ENCODE measurements around the gene CD34.

The CD34 gene

DNA sequence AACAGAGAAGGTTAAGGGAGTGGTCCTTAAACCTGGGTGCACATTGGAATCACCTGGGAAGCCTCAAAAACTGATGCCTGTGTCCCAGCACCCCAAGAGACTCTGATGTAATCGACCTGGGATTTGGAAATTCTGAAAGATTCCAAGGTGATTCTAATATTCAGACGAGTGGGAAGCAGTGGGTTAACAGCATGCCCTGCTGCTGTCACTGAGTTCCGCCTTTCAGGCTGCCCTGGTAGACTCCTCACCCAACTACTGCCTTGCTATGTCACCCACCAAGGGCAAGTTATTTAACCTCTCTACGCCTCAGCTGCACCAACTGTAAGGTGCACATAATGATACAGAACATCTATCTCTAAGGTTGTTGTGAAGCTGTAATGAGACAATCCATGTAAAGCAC is 59.2 kb downstream of the CD34 start:
- Histone ChIP-seq H3K9ac (ENCODE audit: low read depth, low read length) (no peak overlapping the region), H3K9me3 (ENCODE audit: insufficient read depth, low read depth, low read length) (no peaks in the 10 kb centered on the region), H3K4me1 (ENCODE audit: insufficient read depth, low read length) (0 out of 2 replicates have a peak, but pooled peaks cover 7% of the 10 kb centered on the region), H3K4me3 (ENCODE audit: low read length) (no peak overlapping the region), H3K36me3 (ENCODE audit: insufficient read depth, low read length) (no peaks in the 10 kb centered on the region), H3K27me3 (ENCODE audit: insufficient read depth, low read length) (no peaks in the 10 kb centered on the region), H3K27ac (ENCODE audit: low read depth, low read length) (no peak overlapping the region)
- WGBS, result 85% methylated on average over 4 of the region's 4 CpGs

DNA sequence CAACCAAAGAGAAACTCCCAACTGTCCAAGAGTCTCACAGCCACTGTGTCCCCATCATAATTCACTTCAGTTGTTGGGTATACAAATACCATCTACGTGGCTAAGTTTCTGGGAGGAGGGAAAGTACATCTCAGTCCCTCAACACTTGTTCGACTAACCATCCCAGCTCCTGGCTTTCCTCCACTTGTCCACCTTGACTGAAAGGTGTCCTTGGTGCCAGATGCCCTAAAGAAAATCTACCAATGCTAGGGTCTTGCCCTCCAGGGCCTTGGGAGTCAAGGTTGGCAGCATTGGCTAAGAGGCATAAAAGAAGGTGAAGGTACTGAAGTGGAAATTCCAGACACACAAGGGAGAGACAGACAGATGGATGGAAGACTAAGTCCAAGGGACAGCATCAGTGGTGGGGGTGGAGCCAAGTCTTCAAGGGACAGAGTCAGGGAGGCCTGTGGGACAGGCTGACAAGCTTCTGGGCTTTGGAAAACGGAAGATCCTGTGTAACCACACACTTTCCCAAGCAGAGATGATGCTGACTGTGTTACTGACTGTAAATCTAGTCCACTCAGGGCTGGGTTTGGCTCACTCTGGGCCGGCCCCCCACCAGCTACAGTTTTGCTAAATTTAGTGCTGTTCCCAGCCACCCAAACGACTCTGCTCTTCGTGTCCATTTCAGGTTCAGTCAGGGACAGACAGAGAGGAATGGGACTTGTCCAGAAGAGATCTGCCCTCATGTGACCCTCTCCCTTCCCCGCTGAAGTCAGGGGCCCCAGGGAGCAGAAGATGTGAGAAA is 60.1 kb downstream of the CD34 start:
- H3K4me1 ChIP-seq (ENCODE audit: insufficient read depth, low read length), result 0 out of 2 replicates have a peak, but pooled peaks cover 7% of the 10 kb centered on the region
- 94% methylated on average over 7 of the region's 7 CpGs for WGBS
- no peak overlapping the region for H3K27ac ChIP-seq (ENCODE audit: low read depth, low read length)
- H3K36me3 ChIP-seq (ENCODE audit: insufficient read depth, low read length), result no peaks in the 10 kb centered on the region
- no peak overlapping the region for H3K4me3 ChIP-seq (ENCODE audit: low read length)
- H3K9ac ChIP-seq (ENCODE audit: low read depth, low read length), result no peak overlapping the region
- no peaks in the 10 kb centered on the region for H3K9me3 ChIP-seq (ENCODE audit: insufficient read depth, low read depth, low read length)
- H3K27me3 ChIP-seq (ENCODE audit: insufficient read depth, low read length), result no peaks in the 10 kb centered on the region

DNA sequence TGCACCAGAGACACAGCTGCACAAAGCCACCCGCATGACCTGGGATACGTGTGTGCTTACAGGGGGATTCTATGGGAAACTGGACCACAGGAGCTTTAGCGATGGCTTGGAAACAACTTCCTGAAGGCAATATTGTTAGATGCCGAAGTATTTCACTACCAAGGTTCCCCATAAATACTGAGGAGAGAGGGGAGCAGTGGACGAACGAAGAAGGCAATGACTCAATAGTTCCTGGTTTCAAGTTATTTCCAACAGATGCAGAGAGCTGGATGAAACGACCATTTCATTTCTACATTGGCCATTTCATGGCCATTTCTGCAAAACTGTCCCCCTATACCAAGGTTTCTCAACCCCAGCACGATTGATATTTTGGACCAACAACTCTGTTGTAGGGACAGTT is 61.3 kb downstream of the CD34 start:
- no peaks in the 10 kb centered on the region for H3K27me3 ChIP-seq (ENCODE audit: insufficient read depth, low read length)
- H3K9me3 ChIP-seq (ENCODE audit: insufficient read depth, low read depth, low read length), result no peaks in the 10 kb centered on the region
- H3K9ac ChIP-seq (ENCODE audit: low read depth, low read length), result no peak overlapping the region
- H3K4me3 ChIP-seq (ENCODE audit: low read length), result no peak overlapping the region
- H3K27ac ChIP-seq (ENCODE audit: low read depth, low read length), result no peak overlapping the region
- 0 out of 2 replicates have a peak, but pooled peaks cover 7% of the 10 kb centered on the region for H3K4me1 ChIP-seq (ENCODE audit: insufficient read depth, low read length)
- no peaks in the 10 kb centered on the region for H3K36me3 ChIP-seq (ENCODE audit: insufficient read depth, low read length)
- WGBS, result 95% methylated on average over 8 of the region's 8 CpGs

DNA sequence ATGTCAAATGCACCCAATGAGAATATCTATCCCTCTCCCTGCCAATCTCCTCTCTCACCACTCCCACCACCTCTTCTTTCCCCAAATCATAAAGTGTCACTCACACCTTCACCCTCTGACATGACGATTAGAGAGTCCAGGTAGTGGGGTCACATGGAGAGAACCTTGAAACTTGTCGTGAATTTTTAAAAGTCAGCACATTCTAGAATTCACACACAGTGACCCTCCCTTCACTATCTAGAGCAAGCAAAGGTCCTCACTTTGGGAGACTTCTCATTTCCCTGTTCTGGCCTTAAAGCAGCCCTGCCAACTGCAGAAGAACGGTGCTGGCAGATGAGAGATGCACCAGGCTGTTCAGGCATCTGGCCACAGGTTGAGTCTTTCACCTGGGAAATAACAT is 61.9 kb downstream of the CD34 start:
- WGBS, result 90% methylated on average over 3 of the region's 3 CpGs
- H3K36me3 ChIP-seq (ENCODE audit: insufficient read depth, low read length), result no peaks in the 10 kb centered on the region
- H3K9me3 ChIP-seq (ENCODE audit: insufficient read depth, low read depth, low read length), result no peaks in the 10 kb centered on the region
- H3K9ac ChIP-seq (ENCODE audit: low read depth, low read length), result no peak overlapping the region
- no peak overlapping the region for H3K4me3 ChIP-seq (ENCODE audit: low read length)
- 0 out of 2 replicates have a peak, but pooled peaks cover 7% of the 10 kb centered on the region for H3K4me1 ChIP-seq (ENCODE audit: insufficient read depth, low read length)
- no peaks in the 10 kb centered on the region for H3K27me3 ChIP-seq (ENCODE audit: insufficient read depth, low read length)
- H3K27ac ChIP-seq (ENCODE audit: low read depth, low read length), result no peak overlapping the region

DNA sequence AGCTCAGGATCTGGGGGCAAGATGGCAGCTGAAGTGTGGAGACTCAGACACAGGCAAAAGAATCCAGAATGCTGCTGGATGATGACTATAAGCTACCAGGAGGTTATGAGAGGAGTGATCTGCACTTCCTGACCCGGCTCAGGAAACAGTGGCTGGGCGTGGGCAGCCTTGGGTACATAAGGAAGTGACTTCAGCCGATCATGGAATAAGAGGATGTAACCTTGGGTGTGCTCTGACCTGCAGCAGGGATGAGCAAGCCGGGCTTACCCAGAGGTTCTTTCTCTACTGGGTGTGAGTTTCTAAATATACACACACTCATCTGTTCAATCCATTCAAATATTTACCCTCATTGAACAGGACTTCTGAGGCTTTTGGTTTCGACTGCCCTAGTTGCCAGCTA is 62.7 kb downstream of the CD34 start:
- Histone ChIP-seq H3K27me3 (ENCODE audit: insufficient read depth, low read length) (no peaks in the 10 kb centered on the region), H3K4me3 (ENCODE audit: low read length) (no peak overlapping the region), H3K9me3 (ENCODE audit: insufficient read depth, low read depth, low read length) (no peaks in the 10 kb centered on the region), H3K36me3 (ENCODE audit: insufficient read depth, low read length) (no peaks in the 10 kb centered on the region), H3K9ac (ENCODE audit: low read depth, low read length) (no peak overlapping the region), H3K27ac (ENCODE audit: low read depth, low read length) (no peak overlapping the region), H3K4me1 (ENCODE audit: insufficient read depth, low read length) (0 out of 2 replicates have a peak, but pooled peaks cover 6% of the 10 kb centered on the region)
- WGBS, result 95% methylated on average over 5 of the region's 5 CpGs

DNA sequence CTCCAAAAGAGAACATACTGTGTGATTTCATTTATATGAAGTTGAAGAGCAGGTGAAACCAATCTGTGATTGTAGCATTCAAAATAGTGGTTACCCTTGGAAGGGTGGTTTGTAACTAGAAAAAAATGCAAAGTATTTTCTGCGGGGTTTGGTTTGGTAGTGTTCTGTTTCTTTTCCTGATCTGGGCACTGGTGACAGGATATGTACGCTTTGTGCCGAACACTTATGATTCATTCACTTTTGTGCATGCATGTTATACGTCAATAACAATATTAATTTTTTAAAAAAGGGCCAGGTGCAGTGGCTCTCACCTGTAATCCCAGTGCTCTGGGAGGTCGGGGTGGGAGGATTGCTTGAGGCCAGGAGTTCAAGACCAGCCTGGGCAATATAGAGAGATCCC is 63.8 kb downstream of the CD34 start:
- Histone ChIP-seq H3K4me1 (ENCODE audit: insufficient read depth, low read length) (no peaks in the 10 kb centered on the region), H3K27me3 (ENCODE audit: insufficient read depth, low read length) (no peaks in the 10 kb centered on the region), H3K9ac (ENCODE audit: low read depth, low read length) (no peak overlapping the region), H3K4me3 (ENCODE audit: low read length) (no peak overlapping the region), H3K9me3 (ENCODE audit: insufficient read depth, low read depth, low read length) (no peaks in the 10 kb centered on the region), H3K36me3 (ENCODE audit: insufficient read depth, low read length) (no peaks in the 10 kb centered on the region), H3K27ac (ENCODE audit: low read depth, low read length) (no peak overlapping the region)
- 93% methylated on average over 4 of the region's 5 CpGs for WGBS

DNA sequence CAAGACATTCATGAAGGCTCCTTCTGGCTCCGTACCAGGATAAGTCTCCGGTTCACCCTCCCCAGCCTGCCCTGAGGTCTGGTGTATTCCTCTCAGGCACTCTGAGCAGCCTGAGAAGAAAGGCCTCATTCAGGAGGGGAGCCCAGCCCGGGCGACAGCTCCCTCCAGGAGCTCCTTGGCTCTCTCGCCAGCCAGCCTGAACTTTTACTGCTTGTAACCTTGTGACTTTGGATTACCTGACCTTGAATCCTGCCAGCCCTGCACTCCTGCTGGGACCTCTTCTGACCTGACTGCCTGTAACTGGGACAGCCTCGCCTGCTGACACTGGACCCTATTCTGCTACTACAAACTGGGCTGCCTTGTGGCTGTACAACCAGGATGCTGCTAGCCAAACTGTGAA is 65.8 kb downstream of the CD34 start:
- Histone ChIP-seq H3K36me3 (ENCODE audit: insufficient read depth, low read length) (no peaks in the 10 kb centered on the region), H3K27me3 (ENCODE audit: insufficient read depth, low read length) (no peaks in the 10 kb centered on the region), H3K27ac (ENCODE audit: low read depth, low read length) (no peak overlapping the region), H3K4me3 (ENCODE audit: low read length) (no peak overlapping the region), H3K4me1 (ENCODE audit: insufficient read depth, low read length) (no peaks in the 10 kb centered on the region), H3K9me3 (ENCODE audit: insufficient read depth, low read depth, low read length) (no peaks in the 10 kb centered on the region), H3K9ac (ENCODE audit: low read depth, low read length) (no peak overlapping the region)
- 87% methylated on average over 6 of the region's 6 CpGs for WGBS

DNA sequence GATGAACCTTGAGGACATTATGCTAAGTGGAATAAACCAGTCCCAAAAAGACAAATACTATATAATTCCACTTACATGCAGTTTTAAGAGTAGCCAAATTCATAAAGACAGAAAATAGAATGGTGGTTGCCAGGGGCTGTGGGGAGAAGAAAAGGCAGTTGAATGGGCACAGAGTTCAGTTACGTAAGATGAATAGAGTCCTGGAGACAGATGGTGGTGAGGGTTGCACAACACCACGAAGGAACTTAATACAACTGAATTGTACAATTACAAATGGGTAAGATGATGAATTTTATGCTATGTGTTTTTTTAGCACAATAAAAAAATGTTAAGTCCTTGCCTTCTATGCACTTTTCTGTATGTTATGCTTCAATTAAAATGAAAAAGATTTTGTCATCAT is 66.6 kb downstream of the CD34 start:
- Histone ChIP-seq H3K9me3 (ENCODE audit: insufficient read depth, low read depth, low read length) (no peaks in the 10 kb centered on the region), H3K36me3 (ENCODE audit: insufficient read depth, low read length) (no peaks in the 10 kb centered on the region), H3K4me3 (ENCODE audit: low read length) (no peak overlapping the region), H3K9ac (ENCODE audit: low read depth, low read length) (no peak overlapping the region), H3K27ac (ENCODE audit: low read depth, low read length) (no peak overlapping the region), H3K27me3 (ENCODE audit: insufficient read depth, low read length) (no peaks in the 10 kb centered on the region), H3K4me1 (ENCODE audit: insufficient read depth, low read length) (no peaks in the 10 kb centered on the region)
- 93% methylated on average over 2 of the region's 2 CpGs for WGBS

DNA sequence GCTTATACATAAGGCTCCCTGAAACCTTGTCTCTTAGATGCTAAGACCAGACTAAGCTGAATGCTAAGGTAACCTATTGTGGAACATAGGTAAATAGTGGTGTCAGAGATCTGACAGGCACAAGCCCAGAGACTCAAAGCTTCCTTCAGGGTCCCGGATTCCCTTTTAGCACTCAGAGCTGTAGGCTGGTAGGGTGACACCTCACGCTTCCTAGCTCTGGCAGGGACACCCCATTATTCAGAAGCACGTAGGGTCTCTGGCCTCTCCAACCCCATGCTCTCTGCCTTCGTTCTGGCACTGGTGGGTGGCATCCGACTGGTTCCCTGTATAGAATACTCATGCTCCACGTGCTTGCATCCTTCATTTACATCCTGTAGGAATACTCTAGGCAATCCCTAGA is 68.4 kb downstream of the CD34 start:
- no peaks in the 10 kb centered on the region for H3K36me3 ChIP-seq (ENCODE audit: insufficient read depth, low read length)
- H3K4me1 ChIP-seq (ENCODE audit: insufficient read depth, low read length), result no peaks in the 10 kb centered on the region
- no peaks in the 10 kb centered on the region for H3K27me3 ChIP-seq (ENCODE audit: insufficient read depth, low read length)
- 86% methylated on average over 6 of the region's 6 CpGs for WGBS
- no peak overlapping the region for H3K27ac ChIP-seq (ENCODE audit: low read depth, low read length)
- H3K9ac ChIP-seq (ENCODE audit: low read depth, low read length), result no peak overlapping the region
- no peak overlapping the region for H3K4me3 ChIP-seq (ENCODE audit: low read length)
- no peaks in the 10 kb centered on the region for H3K9me3 ChIP-seq (ENCODE audit: insufficient read depth, low read depth, low read length)

DNA sequence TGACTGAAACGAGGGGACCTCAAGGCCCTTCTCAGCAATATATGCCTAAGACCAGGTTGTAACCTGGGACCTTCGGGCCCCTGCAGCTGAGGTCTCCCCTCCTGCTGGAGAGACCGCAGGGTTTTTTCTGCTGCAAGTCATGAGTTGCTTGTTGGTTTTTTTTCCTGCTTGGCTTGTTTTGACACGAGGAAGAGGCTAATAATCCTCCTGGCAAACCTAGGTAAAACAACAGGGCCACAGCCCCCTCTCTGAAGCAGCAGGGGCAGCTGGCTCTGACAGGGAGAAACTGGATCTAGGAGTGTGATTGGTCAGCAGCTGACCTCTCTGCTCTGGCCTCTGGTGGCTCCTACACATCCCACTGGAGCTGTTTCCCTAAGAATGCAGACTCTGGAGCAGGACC is 69.0 kb downstream of the CD34 start:
- H3K9me3 ChIP-seq (ENCODE audit: insufficient read depth, low read depth, low read length), result no peaks in the 10 kb centered on the region
- no peak overlapping the region for H3K9ac ChIP-seq (ENCODE audit: low read depth, low read length)
- no peaks in the 10 kb centered on the region for H3K36me3 ChIP-seq (ENCODE audit: insufficient read depth, low read length)
- H3K27ac ChIP-seq (ENCODE audit: low read depth, low read length), result no peak overlapping the region
- H3K27me3 ChIP-seq (ENCODE audit: insufficient read depth, low read length), result no peaks in the 10 kb centered on the region
- no peak overlapping the region for H3K4me3 ChIP-seq (ENCODE audit: low read length)
- 76% methylated on average over 4 of the region's 4 CpGs for WGBS
- H3K4me1 ChIP-seq (ENCODE audit: insufficient read depth, low read length), result no peaks in the 10 kb centered on the region

DNA sequence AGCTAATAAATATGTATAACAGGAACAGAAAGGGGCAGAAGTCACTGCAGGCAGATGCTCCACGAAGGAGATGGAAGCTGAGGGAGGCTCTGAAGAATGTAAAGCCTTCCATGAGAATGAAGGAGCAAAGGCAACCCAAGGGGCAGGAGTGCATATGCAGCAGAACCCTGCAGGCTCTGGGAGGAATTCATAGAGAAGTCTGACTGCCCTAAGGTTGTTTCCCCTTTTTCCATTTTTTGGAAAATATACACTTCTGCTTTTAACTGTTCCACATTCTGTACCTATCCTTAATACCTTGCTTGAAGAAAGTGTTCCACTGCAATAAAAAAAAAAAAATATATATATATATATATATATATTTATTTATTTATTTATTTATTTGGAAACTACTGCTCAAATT is 69.6 kb downstream of the CD34 start:
- Histone ChIP-seq H3K9ac (ENCODE audit: low read depth, low read length) (no peak overlapping the region), H3K9me3 (ENCODE audit: insufficient read depth, low read depth, low read length) (no peaks in the 10 kb centered on the region), H3K27me3 (ENCODE audit: insufficient read depth, low read length) (no peaks in the 10 kb centered on the region), H3K27ac (ENCODE audit: low read depth, low read length) (no peak overlapping the region), H3K36me3 (ENCODE audit: insufficient read depth, low read length) (no peaks in the 10 kb centered on the region), H3K4me3 (ENCODE audit: low read length) (no peak overlapping the region), H3K4me1 (ENCODE audit: insufficient read depth, low read length) (no peaks in the 10 kb centered on the region)
- WGBS, result 72% methylated on average over 1 of the region's 1 CpG

DNA sequence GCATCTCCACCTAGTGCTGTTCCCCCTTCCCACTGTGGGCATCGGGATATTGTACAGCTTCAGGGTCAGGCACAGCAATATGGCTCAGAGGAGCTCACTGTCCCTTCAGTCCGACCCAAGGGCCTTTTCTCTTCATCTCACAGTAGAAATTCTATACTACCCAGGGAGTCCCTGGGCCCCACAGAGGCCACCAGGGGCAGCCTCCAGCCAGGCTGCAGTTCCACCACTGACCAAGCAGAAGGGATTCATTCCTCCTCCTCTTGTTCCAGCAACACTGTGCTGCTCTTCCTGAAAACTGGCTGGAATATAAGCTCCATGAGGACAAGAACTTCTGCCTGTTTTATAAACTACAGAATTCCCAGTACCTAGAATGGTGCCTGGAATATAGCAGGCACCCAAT is 70.5 kb downstream of the CD34 start:
- 79% methylated on average over 2 of the region's 2 CpGs for WGBS
- Histone ChIP-seq H3K36me3 (ENCODE audit: insufficient read depth, low read length) (no peaks in the 10 kb centered on the region), H3K27me3 (ENCODE audit: insufficient read depth, low read length) (no peaks in the 10 kb centered on the region), H3K4me3 (ENCODE audit: low read length) (no peak overlapping the region), H3K27ac (ENCODE audit: low read depth, low read length) (no peak overlapping the region), H3K9me3 (ENCODE audit: insufficient read depth, low read depth, low read length) (no peaks in the 10 kb centered on the region), H3K4me1 (ENCODE audit: insufficient read depth, low read length) (no peaks in the 10 kb centered on the region; the same call in 1 of the 2 replicates), H3K9ac (ENCODE audit: low read depth, low read length) (no peak overlapping the region)
